ENCODE results near the gene SNX1. TPM values are rescaled to one million over a fixed set of nuclear protein-coding genes. Genes with fewer than 3 reads are reported as not detected.

The SNX1 gene
- total RNA-seq, 1 experiment from 2014 or later, result 24.3 TPM

DNA sequence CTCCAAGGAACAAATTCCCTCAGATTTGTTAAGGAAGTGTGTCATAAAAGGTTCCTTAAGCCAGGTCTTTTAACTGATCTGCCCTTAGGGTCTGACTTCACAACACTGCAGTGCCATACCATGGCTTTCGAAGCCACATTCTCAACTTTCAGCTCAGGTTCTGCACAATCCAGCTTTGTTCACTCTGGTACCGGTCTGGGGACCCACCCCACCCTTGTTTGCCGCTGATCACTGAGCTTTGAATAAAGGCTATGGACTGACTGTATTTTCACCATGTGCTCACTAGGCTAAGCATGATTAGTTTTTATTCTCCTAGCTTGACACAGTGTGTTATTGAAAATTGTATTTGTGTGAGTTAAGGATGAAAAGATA, 15.9 kb downstream of the SNX1 start:
- intact Hi-C loops (cut with micrococcal nuclease), result no loop called here
- ChIA-PET CTCF (no interaction called here), POLR2A (ENCODE audit: unreplicated experiment) (no interaction called here)
- Histone ChIP-seq H3K9me2 (replicated peaks; ENCODE audit: low read length) (no peaks in the 10 kb centered on the region), H2AFZ (ENCODE audit: low read length) (no peak overlapping the region), H3K9ac (ENCODE audit: low read length) (no peak overlapping the region), H3F3A (ENCODE audit: low read length, unreplicated experiment) (no peaks in the 10 kb centered on the region), H3K4me3 (ENCODE audit: low read length) (no peak overlapping the region), H3K4me2 (ENCODE audit: low read length) (no peak overlapping the region), H3K79me2 (ENCODE audit: low read length) (peaks cover 28% of the 10 kb centered on the region), H3K9me3 (ENCODE audit: low read length) (no peaks in the 10 kb centered on the region), H4K20me1 (ENCODE audit: low read length) (no peaks in the 10 kb centered on the region), H3K27me3 (ENCODE audit: low read length) (no peaks in the 10 kb centered on the region), H3K27ac (ENCODE audit: low read length) (no peak overlapping the region), H3K4me1 (ENCODE audit: insufficient read depth, low read length) (no peaks in the 10 kb centered on the region), H3K36me3 (ENCODE audit: low read depth, low read length) (peaks cover 22% of the 10 kb centered on the region)
- DNase-seq (no peak), ATAC-seq (no peak)
- no peak for TF ChIP-seq EZH2phosphoT487 (IDR thresholded peaks at IDR 0.05; ENCODE audit: borderline replicate concordance, low read length)
- BruUV-seq (replicated peaks), result no TSS peak

GRCh38 chr15:64112073-64112772, 16.4 kb downstream of the SNX1 start:
- DNase-seq (no peak), ATAC-seq (no peak)
- Histone ChIP-seq H3K4me3 (ENCODE audit: low read length) (no peak overlapping the region), H3K9me2 (replicated peaks; ENCODE audit: low read length) (no peaks in the 10 kb centered on the region), H3K27me3 (ENCODE audit: low read length) (no peaks in the 10 kb centered on the region), H2AFZ (ENCODE audit: low read length) (no peak overlapping the region), H3K27ac (ENCODE audit: low read length) (no peak overlapping the region), H3K9me3 (ENCODE audit: low read length) (no peaks in the 10 kb centered on the region), H4K20me1 (ENCODE audit: low read length) (no peaks in the 10 kb centered on the region), H3K9ac (ENCODE audit: low read length) (no peak overlapping the region), H3F3A (ENCODE audit: low read length, unreplicated experiment) (no peaks in the 10 kb centered on the region), H3K36me3 (ENCODE audit: low read depth, low read length) (peaks cover 23% of the 10 kb centered on the region), H3K4me1 (ENCODE audit: insufficient read depth, low read length) (no peaks in the 10 kb centered on the region), H3K79me2 (ENCODE audit: low read length) (peaks cover 23% of the 10 kb centered on the region), H3K4me2 (ENCODE audit: low read length) (no peak overlapping the region)
- ChIA-PET CTCF (no interaction called here), POLR2A (ENCODE audit: unreplicated experiment) (no interaction called here)
- TF ChIP-seq, protein P1, sequence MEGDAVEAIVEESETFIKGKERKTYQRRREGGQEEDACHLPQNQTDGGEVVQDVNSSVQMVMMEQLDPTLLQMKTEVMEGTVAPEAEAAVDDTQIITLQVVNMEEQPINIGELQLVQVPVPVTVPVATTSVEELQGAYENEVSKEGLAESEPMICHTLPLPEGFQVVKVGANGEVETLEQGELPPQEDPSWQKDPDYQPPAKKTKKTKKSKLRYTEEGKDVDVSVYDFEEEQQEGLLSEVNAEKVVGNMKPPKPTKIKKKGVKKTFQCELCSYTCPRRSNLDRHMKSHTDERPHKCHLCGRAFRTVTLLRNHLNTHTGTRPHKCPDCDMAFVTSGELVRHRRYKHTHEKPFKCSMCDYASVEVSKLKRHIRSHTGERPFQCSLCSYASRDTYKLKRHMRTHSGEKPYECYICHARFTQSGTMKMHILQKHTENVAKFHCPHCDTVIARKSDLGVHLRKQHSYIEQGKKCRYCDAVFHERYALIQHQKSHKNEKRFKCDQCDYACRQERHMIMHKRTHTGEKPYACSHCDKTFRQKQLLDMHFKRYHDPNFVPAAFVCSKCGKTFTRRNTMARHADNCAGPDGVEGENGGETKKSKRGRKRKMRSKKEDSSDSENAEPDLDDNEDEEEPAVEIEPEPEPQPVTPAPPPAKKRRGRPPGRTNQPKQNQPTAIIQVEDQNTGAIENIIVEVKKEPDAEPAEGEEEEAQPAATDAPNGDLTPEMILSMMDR (conservative IDR thresholded peaks at IDR 0.05; ENCODE audit: low read depth, low read length), result no peak
- TF ChIP-seq EZH2phosphoT487 (IDR thresholded peaks at IDR 0.05; ENCODE audit: borderline replicate concordance, low read length), result no peak
- no peak for TF ChIP-seq EZH2 (IDR thresholded peaks at IDR 0.05; ENCODE audit: low read length, unreplicated experiment)
- no TSS peak for BruUV-seq (replicated peaks)
- intact Hi-C loops (cut with micrococcal nuclease), result no loop called here

DNA sequence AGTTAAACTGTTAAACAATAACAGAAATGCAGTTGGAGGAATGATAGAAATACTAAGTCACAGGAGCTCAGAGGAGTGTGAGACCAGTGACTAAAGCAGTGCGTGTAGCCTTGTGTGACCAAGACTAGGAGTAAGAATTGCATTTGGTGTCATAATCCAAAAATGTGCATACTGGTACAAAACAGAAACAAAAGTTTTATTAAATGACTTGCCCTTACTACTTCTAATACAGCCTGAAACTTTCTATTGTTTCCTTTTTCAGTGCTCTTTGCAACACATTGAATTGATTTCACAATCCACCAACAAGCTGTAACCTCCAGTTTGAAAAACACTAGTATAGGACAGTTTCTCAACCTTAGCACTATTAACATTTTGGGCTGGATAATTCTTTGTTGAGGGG, 17.1 kb downstream of the SNX1 start:
- peaks cover 17% of the 10 kb centered on the region; the same call in 1 of the 2 replicates for H3K79me2 ChIP-seq (ENCODE audit: low read length)
- H3F3A ChIP-seq (ENCODE audit: low read length, unreplicated experiment), result no peaks in the 10 kb centered on the region
- no peak overlapping the region for H2AFZ ChIP-seq (ENCODE audit: low read length)
- TF ChIP-seq, protein P1 (conservative IDR thresholded peaks at IDR 0.05; ENCODE audit: low read depth, low read length), result no peak
- TF ChIP-seq EZH2 (IDR thresholded peaks at IDR 0.05; ENCODE audit: low read length, unreplicated experiment) (no peak), EZH2phosphoT487 (IDR thresholded peaks at IDR 0.05; ENCODE audit: borderline replicate concordance, low read length) (no peak)
- no peaks in the 10 kb centered on the region for H3K4me1 ChIP-seq (ENCODE audit: insufficient read depth, low read length)
- H4K20me1 ChIP-seq (ENCODE audit: low read length), result no peaks in the 10 kb centered on the region
- ChIA-PET CTCF (no interaction called here), POLR2A (ENCODE audit: unreplicated experiment) (no interaction called here)
- no peaks in the 10 kb centered on the region for H3K9me2 ChIP-seq (replicated peaks; ENCODE audit: low read length)
- no peak overlapping the region for H3K4me3 ChIP-seq (ENCODE audit: low read length)
- no peak for ATAC-seq
- H3K4me2 ChIP-seq (ENCODE audit: low read length), result no peak overlapping the region
- DNase-seq, result no peak
- H3K9me3 ChIP-seq (ENCODE audit: low read length), result no peaks in the 10 kb centered on the region
- no TSS peak for BruUV-seq (replicated peaks)
- no peak overlapping the region for H3K9ac ChIP-seq (ENCODE audit: low read length)
- H3K27me3 ChIP-seq (ENCODE audit: low read length), result no peaks in the 10 kb centered on the region
- intact Hi-C loops (cut with micrococcal nuclease), result no loop called here
- peaks cover 23% of the 10 kb centered on the region for H3K36me3 ChIP-seq (ENCODE audit: low read depth, low read length)
- no peak overlapping the region for H3K27ac ChIP-seq (ENCODE audit: low read length)
